GM18870 (cell line): ENCODE data around the gene PRCP.

Experiments used
- ATAC-seq: cut with Tn5 transposase; IDR thresholded peaks from one replicate; pipeline ENCODE4 v1.9.1; 2021; ENCODE audit warnings: moderate library complexity; ENCODE audit not compliant: unreplicated experiment

PRCP gene

GRCh38 chr11:82790723-82791484 is 109.3 kb downstream of the PRCP start:
- no peak for ATAC-seq

- ATAC-seq, result no peak
Measured at GRCh38 chr11:82787981-82788380, 112.2 kb downstream of the PRCP start.

GRCh38 chr11:82786836-82787235 is 113.4 kb downstream of the PRCP start:
- no peak for ATAC-seq

DNA sequence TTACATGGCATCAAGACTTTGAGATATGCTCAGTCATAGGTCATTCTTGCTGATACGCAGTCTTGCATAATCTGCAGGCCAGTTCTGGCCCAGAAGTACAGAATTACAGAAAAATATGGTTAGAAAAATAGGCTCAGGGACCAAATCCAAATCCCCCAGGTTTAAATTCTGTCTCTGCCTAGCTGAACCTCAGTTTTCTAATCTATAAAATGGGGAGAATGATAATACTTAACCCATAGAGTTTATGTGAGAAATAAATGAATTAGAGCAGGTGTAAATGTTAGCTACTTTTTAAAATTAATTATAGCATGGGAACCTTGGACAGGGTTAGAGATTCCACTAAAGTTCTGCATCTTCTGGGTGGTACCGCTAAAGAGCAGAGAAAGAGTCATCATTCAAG is 114.2 kb downstream of the PRCP start:
- ATAC-seq, result no peak

GRCh38 chr11:82782825-82783374 is 117.3 kb downstream of the PRCP start:
- no peak for ATAC-seq

GRCh38 chr11:82778776-82779175 is 121.5 kb downstream of the PRCP start:
- ATAC-seq, result no peak

- no peak for ATAC-seq
Measured at GRCh38 chr11:82776377-82776776, 123.9 kb downstream of the PRCP start.

- peak; percentile 98 for ATAC-seq
Measured at GRCh38 chr11:82775736-82776346, 124.4 kb downstream of the PRCP start.

- ATAC-seq, result no peak
Measured at GRCh38 chr11:82775218-82775617, 125.0 kb downstream of the PRCP start.
